H1 (cell line): ENCODE data around the gene KRT85. TPM values are rescaled to one million over a fixed set of nuclear protein-coding genes. Genes with fewer than 3 reads are reported as not detected.

Experiments
- CTCF ChIA-PET: fragments of 300-600 bp; sonication (Branson Sonifier 250); formaldehyde crosslinking; loops from one replicate; lab custom pipeline; 2021; ENCODE audit not compliant: partially characterized antibody; lab: Charles Lee
- POLR2A ChIA-PET: fragments of 300-600 bp; sonication (Branson Sonifier 250); formaldehyde crosslinking; loops from one replicate; lab custom pipeline; 2021; ENCODE audit warnings: inconsistent platforms; ENCODE audit not compliant: partially characterized antibody; lab: Charles Lee
- DNase-seq, 2 experiments: peaks; one replicate each; pipeline versions ENCODE4 v3.0.0 to v3.0.0-alpha.2; 2010 to 2022; ENCODE audit warnings: low spot score in 2 of 2, low read depth in 1 of 2, mixed read lengths in 1 of 2
- FAIRE-seq: peaks from 2 replicates; lab custom pipeline; 2011; peaks lifted over from hg19 to GRCh38; lab: Jason Lieb, UNC
- H2AFZ ChIP-seq: 2 replicates; pipeline ENCODE4 v1.8.1; 2012; ENCODE audit warnings: low read length, inconsistent platforms
- H2AK5ac ChIP-seq: 2 replicates; pipeline ENCODE4 v1.6.1; 2013; ENCODE audit warnings: low read depth, low read length
- H2BK120ac ChIP-seq: replicated peaks from 2 replicates; pipeline ENCODE3; 2013; ENCODE audit warnings: low read depth, low read length, inconsistent platforms
- H2BK12ac ChIP-seq: 2 replicates; pipeline ENCODE4 v1.6.1; 2013; ENCODE audit warnings: low read depth, low read length
- H2BK15ac ChIP-seq: 2 replicates; pipeline ENCODE4 v1.6.1; 2013; ENCODE audit warnings: low read length
- H2BK20ac ChIP-seq: 2 replicates; pipeline ENCODE4 v1.6.1; 2013; ENCODE audit warnings: low read length
- H2BK5ac ChIP-seq: 2 replicates; pipeline ENCODE4 v1.6.1; 2013; ENCODE audit warnings: low read depth, low read length
- H3K14ac ChIP-seq: 2 replicates; pipeline ENCODE4 v1.6.1; 2013; ENCODE audit warnings: inconsistent platforms; ENCODE audit not compliant: insufficient read length
- H3K18ac ChIP-seq: 2 replicates; pipeline ENCODE4 v1.6.1; 2013; ENCODE audit warnings: low read length; ENCODE audit errors: extremely low read depth
- H3K23ac ChIP-seq: 2 replicates; pipeline ENCODE4 v1.6.1; 2013; ENCODE audit warnings: inconsistent platforms; ENCODE audit not compliant: insufficient read length
- H3K23me2 ChIP-seq: 2 replicates; pipeline ENCODE4 v1.6.1; 2013; ENCODE audit warnings: low read depth, low read length
- H3K27ac ChIP-seq: 2 replicates; pipeline ENCODE4 v1.6.1; 2011; ENCODE audit warnings: low read depth, low read length, inconsistent platforms
- H3K27me3 ChIP-seq, 4 experiments: replicated peaks in 1 of 4; 1 replicate in 1 of 4; 2 replicates in 3 of 4; pipeline versions ENCODE4 v1.6.1 to v1.8.1; 2011 to 2013; ENCODE audit warnings: low read length in 3 of 4, mild to moderate bottlenecking in 3 of 4, inconsistent platforms in 2 of 4, mixed read lengths in 2 of 4, moderate library complexity in 1 of 4; ENCODE audit not compliant: control insufficient read depth in 3 of 4, insufficient read depth in 3 of 4; ENCODE audit errors: extremely low read depth in 1 of 4
- H3K36me3 ChIP-seq, 4 experiments: 2 replicates each; pipeline versions ENCODE4 v1.6.1 to v1.8.1; 2011 to 2013; ENCODE audit warnings: mild to moderate bottlenecking in 4 of 4, low read length in 3 of 4, moderate library complexity in 2 of 4, control low read depth in 1 of 4, inconsistent platforms in 1 of 4; ENCODE audit not compliant: insufficient read depth in 4 of 4, control insufficient read depth in 2 of 4
- H3K4ac ChIP-seq: replicated peaks from 2 replicates; pipeline ENCODE3; 2013; ENCODE audit warnings: low read length, low read depth, mixed read lengths, inconsistent platforms; ENCODE audit not compliant: insufficient read length
- H3K4me1 ChIP-seq, 4 experiments: replicated peaks in 1 of 4; 1 replicate in 1 of 4; 2 replicates in 3 of 4; pipeline versions ENCODE4 v1.6.1 to v1.8.1; 2011 to 2013; ENCODE audit warnings: low read length in 3 of 4, inconsistent platforms in 2 of 4, mixed read lengths in 1 of 4; ENCODE audit not compliant: insufficient read depth in 4 of 4, control insufficient read depth in 3 of 4
- H3K4me2 ChIP-seq, 2 experiments: 2 replicates each; pipeline versions ENCODE4 v1.6.1 to v1.8.1; 2011 to 2013; ENCODE audit warnings: low read depth in 2 of 2, low read length in 2 of 2, control low read depth in 1 of 2, inconsistent platforms in 1 of 2, mild to moderate bottlenecking in 1 of 2; ENCODE audit not compliant: insufficient read depth in 1 of 2
- H3K4me3 ChIP-seq, 4 experiments: fragments of 200-600, 300-600 bp in 1 of 4; sonication (generic), shearing (Covaris generic), sonication (Bioruptor Twin) in 1 of 4; 2 replicates each; pipeline versions ENCODE4 v1.5.1 to v1.8.1; 2011 to 2016; ENCODE audit warnings: low read length in 4 of 4, low read depth in 3 of 4, control low read depth in 2 of 4, inconsistent platforms in 2 of 4, mild to moderate bottlenecking in 2 of 4, mixed read lengths in 1 of 4, moderate library complexity in 1 of 4; ENCODE audit not compliant: insufficient read depth in 2 of 4; ENCODE audit errors: extremely low read depth in 1 of 4
- H3K56ac ChIP-seq: replicated peaks from 2 replicates; pipeline ENCODE3; 2013; ENCODE audit warnings: low read depth, mild to moderate bottlenecking, mixed read lengths, low read length, inconsistent platforms; ENCODE audit not compliant: insufficient read length
- H3K79me1 ChIP-seq: 2 replicates; pipeline ENCODE4 v1.6.1; 2013; ENCODE audit warnings: low read depth, low read length, control low read depth
- H3K79me2 ChIP-seq, 2 experiments: 2 replicates each; pipeline versions ENCODE4 v1.6.1 to v1.8.1; 2012 to 2013; ENCODE audit warnings: low read length in 2 of 2, mild to moderate bottlenecking in 2 of 2, inconsistent platforms in 1 of 2; ENCODE audit not compliant: insufficient read depth in 2 of 2, control insufficient read depth in 1 of 2
- H3K9ac ChIP-seq, 4 experiments: replicated peaks in 1 of 4; 1 replicate in 1 of 4; 2 replicates in 3 of 4; pipeline versions ENCODE4 v1.6.1 to v1.8.1; 2011 to 2013; ENCODE audit warnings: low read depth in 3 of 4, low read length in 3 of 4, control low read depth in 2 of 4, mild to moderate bottlenecking in 2 of 4, moderate library complexity in 2 of 4, inconsistent platforms in 1 of 4; ENCODE audit errors: extremely low read depth in 1 of 4
- H3K9me3 ChIP-seq, 2 experiments: 2 replicates each; pipeline versions ENCODE4 v1.6.1 to v1.8.1; 2012 to 2013; ENCODE audit warnings: mild to moderate bottlenecking in 2 of 2, moderate library complexity in 2 of 2, control low read depth in 1 of 2, inconsistent platforms in 1 of 2, low read depth in 1 of 2, low read length in 1 of 2, mixed read lengths in 1 of 2; ENCODE audit not compliant: insufficient read depth in 2 of 2
- H4K20me1 ChIP-seq, 2 experiments: replicated peaks in 1 of 2; 2 replicates each; pipeline versions ENCODE3 to v1.8.1; 2011 to 2013; ENCODE audit warnings: inconsistent platforms in 2 of 2, low read length in 2 of 2, mild to moderate bottlenecking in 1 of 2; ENCODE audit not compliant: insufficient read depth in 2 of 2, control insufficient read depth in 1 of 2
- H4K5ac ChIP-seq: 2 replicates; pipeline ENCODE4 v1.6.1; 2013; ENCODE audit warnings: low read length, low read depth, mixed read lengths, inconsistent platforms; ENCODE audit not compliant: insufficient read length
- H4K8ac ChIP-seq: 2 replicates; pipeline ENCODE4 v1.8.0; 2013; ENCODE audit warnings: mild to moderate bottlenecking, moderate library complexity, low read length, inconsistent platforms; ENCODE audit not compliant: insufficient read depth; ENCODE audit errors: extremely low read depth
- H4K91ac ChIP-seq: replicated peaks from 2 replicates; pipeline ENCODE3; 2013; ENCODE audit warnings: low read length, mixed read lengths, inconsistent platforms; ENCODE audit not compliant: insufficient read length
- EP300 ChIP-seq, 2 experiments: IDR thresholded peaks; 1 replicate in 1 of 2; 2 replicates in 1 of 2; pipeline ENCODE4 v1.6.1; 2011 to 2012; ENCODE audit warnings: low read depth in 2 of 2, low read length in 2 of 2, mild to moderate bottlenecking in 2 of 2, borderline replicate concordance in 1 of 2, inconsistent platforms in 1 of 2, moderate library complexity in 1 of 2
- GTF2F1 ChIP-seq: IDR thresholded peaks from 2 replicates; pipeline ENCODE4 v1.6.1; 2012; ENCODE audit warnings: low read depth, low read length, improper control_type of control experiment, borderline replicate concordance
- TAF1 ChIP-seq: IDR thresholded peaks from 2 replicates; pipeline ENCODE4 v1.6.1; 2011; ENCODE audit warnings: mild to moderate bottlenecking, low read depth, low read length
- WGBS, 2 experiments: shearing (Covaris generic) in 1 of 2; methylation state at CpG; one replicate each; pipeline versions ENCODE4 v1.1.6 to v1.1.7; 2013 to 2015; ENCODE audit warnings: low lambda C conversion rate in 2 of 2, mixed read lengths in 2 of 2, inconsistent platforms in 1 of 2, low coverage in 1 of 2, missing lambda C conversion rate in 1 of 2; ENCODE audit not compliant: insufficient replicate concordance in 2 of 2, insufficient coverage in 1 of 2, insufficient read length in 1 of 2; ENCODE audit errors: extremely low coverage in 1 of 2, missing lambda C conversion rate in 1 of 2; 5-methylcytosine and 5-hydroxymethylcytosine counted together
- polyA plus RNA-seq, 7 experiments: library from polyadenylated mRNA; depleted of rRNA in 3 of 7; stranded (reverse) in 5 of 7; unstranded in 2 of 7; fragments of >200 nt in 5 of 7; fragments of 200-250 nt in 2 of 7; gene quantifications; 1 replicate in 5 of 7; 2 replicates in 1 of 7; 4 replicates in 1 of 7; pipeline versions ENCODE4 v1.2.1 to v1.2.3, GENCODE V29; 2011 to 2013; ENCODE audit warnings: missing spikeins in 2 of 7, mixed read lengths in 2 of 7
- total RNA-seq: library from RNA; stranded (reverse); fragmentation: NEBNext Ultra II Directional; extraction: Animal tissue kit (Norgen Biotek cat#: 25700); gene quantifications from 2 replicates; pipeline ENCODE4 v1.2.1, GENCODE V29; 2021

The KRT85 gene
- total and polyA plus RNA-seq, 2 of the 8 experiments (the other 6 are each of a cell fraction or from before 2014, with no cell fraction given) = not detected

- Histone ChIP-seq H3K79me2 (no peaks in the 10 kb centered on the region), H4K8ac (no peak overlapping the region), H3K36me3 (no peaks in the 10 kb centered on the region), H2BK5ac (no peak overlapping the region), H2BK12ac (no peak overlapping the region), H3K4me2 (no peak overlapping the region), H3K23me2 (no peaks in the 10 kb centered on the region), H4K20me1 (no peaks in the 10 kb centered on the region), H4K5ac (no peak overlapping the region), H3K9ac (no peak overlapping the region), H2AFZ (no peak overlapping the region), H3K23ac (no peak overlapping the region), H3K18ac (no peak overlapping the region), H3K27ac (no peak overlapping the region), H3K14ac (no peak overlapping the region), H2BK120ac (no peak overlapping the region), H2BK20ac (no peak overlapping the region), H3K4ac (no peak overlapping the region), H4K91ac (no peak overlapping the region)
- no peak for DNase-seq
- WGBS, 2 experiments = 84% methylated on average over 9 of the region's 9 CpGs; no CpG with 5 or more reads in 1 of the 2 experiments
- CTCF ChIA-PET = interaction anchor here (0.8 to 10.7 kb wide), 13 partner anchors 11 to 196 kb away, joined by 3 to 88 read pairs (median 5); partner anchors contain the start of gene KRT85
- TF ChIP-seq EP300 (IDR thresholded peaks at IDR 0.05; ENCODE audit: borderline replicate concordance in 1 of 2, low read depth in 2 of 2, low read length in 2 of 2) (no peak), TAF1 (no peak), GTF2F1 (no peak)
- TF ChIP-seq, all 59 proteins: peak for 0
- Histone ChIP-seq H3K9me3 (no peaks in the 10 kb centered on the region; a peak in 1 of 4 replicates), H2BK15ac (no peak overlapping the region), H3K27me3 (no peaks in the 10 kb centered on the region), H3K4me1 (no peaks in the 10 kb centered on the region), H2AK5ac (no peak overlapping the region), H3K56ac (no peak overlapping the region), H3K4me3 (no peak overlapping the region), H3K79me1 (no peaks in the 10 kb centered on the region)
- no peak for FAIRE-seq
- POLR2A ChIA-PET = no interaction called here
These were observed 15.9 kb downstream of the KRT85 start for GRCh38 chr12:52351196-52352059.
